A549 (cell line): ENCODE data around the gene LOXL1. TPM values are rescaled to one million over a fixed set of nuclear protein-coding genes. Genes with fewer than 3 reads are reported as not detected.

Experiments used
- ATAC-seq, 2 experiments: fragments of 200-7000 bp in 1 of 2; fragments of >200 bp in 1 of 2; cut with Nextera tagmentation in 1 of 2; cut with Tn5 transposase in 1 of 2; 3 replicates each; pipeline versions ENCODE4 v1.8.0 to v1.9.1; 2018 to 2020; ENCODE audit warnings: mild to moderate bottlenecking in 1 of 2, moderate library complexity in 1 of 2
- CTCF ChIA-PET: fragments of 300-600 bp; sonication (Branson Sonifier 250); formaldehyde crosslinking; extraction: SDS; loops from one replicate; lab custom pipeline; 2021; ENCODE audit warnings: antibody characterized with exemption, inconsistent platforms; lab: Yijun Ruan, JAX
- POLR2A ChIA-PET: fragments of 350-600 bp; formaldehyde crosslinking; extraction: SDS; loops from one replicate; lab custom pipeline; 2021; ENCODE audit warnings: antibody characterized with exemption, inconsistent platforms; lab: Yijun Ruan, JAX
- DNase-seq, 2 experiments: peaks; one replicate each; pipeline versions ENCODE4 v3.0.0 to v3.0.0-alpha.2; 2011 to 2016; ENCODE audit warnings: low read depth in 1 of 2, low spot score in 1 of 2
- FAIRE-seq: peaks from 2 replicates; lab custom pipeline; 2011; peaks lifted over from hg19 to GRCh38; lab: Jason Lieb, UNC
- H3K27ac ChIP-seq, 2 experiments: fragments of >200 bp; sonication (Bioruptor Twin); formaldehyde crosslinking; 3 replicates each; pipeline ENCODE4 v1.5.1; 2016 to 2017
- H3K4me1 ChIP-seq: fragments of >200 bp; sonication (Bioruptor Twin); formaldehyde crosslinking; 3 replicates; pipeline ENCODE4 v1.6.1; 2016
- H3K4me2 ChIP-seq: fragments of >200 bp; sonication (Bioruptor Twin); formaldehyde crosslinking; 3 replicates; pipeline ENCODE4 v1.6.1; 2016
- H3K4me3 ChIP-seq: fragments of >200 bp; sonication (Bioruptor Twin); formaldehyde crosslinking; 3 replicates; pipeline ENCODE4 v1.5.1; 2016
- H3K9me3 ChIP-seq: fragments of >200 bp; sonication (Bioruptor Twin); formaldehyde crosslinking; 3 replicates; pipeline ENCODE4 v1.6.1; 2016
- ATOH8 ChIP-seq: fragments of 250-450 bp; sonication (Bioruptor Pico); IDR thresholded peaks from 2 replicates; pipeline ENCODE4 v1.5.0; 2020; ENCODE audit warnings: low read depth, mild to moderate bottlenecking, moderate library complexity
- BCL3 ChIP-seq: fragments of >200 bp; sonication (Bioruptor Twin); formaldehyde crosslinking; IDR thresholded peaks from 3 replicates; pipeline ENCODE4 v1.6.1; 2016
- CHD4 ChIP-seq: fragments of 200-600 bp; sonication (generic); IDR thresholded peaks from 2 replicates; pipeline ENCODE4 v1.6.1; 2016; ENCODE audit warnings: antibody characterized with exemption, mild to moderate bottlenecking, borderline replicate concordance
- ELK1 ChIP-seq: fragments of 150-350 bp; IDR thresholded peaks from 2 replicates; pipeline ENCODE4 v1.6.1; 2014; ENCODE audit warnings: low read depth, mild to moderate bottlenecking, low read length
- EP300 ChIP-seq, 2 experiments: fragments of >200 bp; sonication (Bioruptor Twin); formaldehyde crosslinking; IDR thresholded peaks; 2 replicates in 1 of 2; 3 replicates in 1 of 2; pipeline ENCODE4 v1.6.1; 2016 to 2017
- HOXB5 ChIP-seq: fragments of 250-450 bp; sonication (Bioruptor Pico); IDR thresholded peaks from 2 replicates; pipeline ENCODE4 v1.5.0; 2020; ENCODE audit warnings: mild to moderate bottlenecking, moderate library complexity
- MAFK ChIP-seq: fragments of 450-650 bp; IDR thresholded peaks from 2 replicates; pipeline ENCODE4 v1.6.1; 2014; ENCODE audit not compliant: partially characterized antibody
- MYC ChIP-seq: IDR thresholded peaks from 2 replicates; pipeline ENCODE4 v1.6.1; 2012; ENCODE audit warnings: mild to moderate bottlenecking, inconsistent platforms, low read length, improper control_type of control experiment, borderline replicate concordance
- PBX3 ChIP-seq: IDR thresholded peaks from 2 replicates; pipeline ENCODE4 v1.6.1; 2012
- POLR2A ChIP-seq: IDR thresholded peaks from 2 replicates; pipeline ENCODE4 v1.6.1; 2012; ENCODE audit warnings: mild to moderate bottlenecking, low read length
- RAD21 ChIP-seq, 2 experiments: fragments of >200 bp in 1 of 2; sonication (Bioruptor Twin) in 1 of 2; formaldehyde crosslinking in 1 of 2; IDR thresholded peaks in 1 of 2; conservative IDR thresholded peaks in 1 of 2; 2 replicates in 1 of 2; 3 replicates in 1 of 2; pipeline ENCODE4 v1.6.1; 2012 to 2018; ENCODE audit warnings: inconsistent platforms in 1 of 2
- RCOR1 ChIP-seq: fragments of 150-350 bp; IDR thresholded peaks from 2 replicates; pipeline ENCODE4 v1.6.1; 2014; ENCODE audit warnings: antibody characterized with exemption, low read length, low read depth
- REST ChIP-seq: fragments of 200-600 bp; sonication (generic); IDR thresholded peaks from 2 replicates; pipeline ENCODE4 v1.6.1; 2016; ENCODE audit warnings: antibody characterized with exemption, mild to moderate bottlenecking, moderate library complexity
- RFX5 ChIP-seq: fragments of 450-650 bp; IDR thresholded peaks from 2 replicates; pipeline ENCODE4 v1.7.1; 2014; ENCODE audit warnings: antibody characterized with exemption, mild to moderate bottlenecking, moderate library complexity
- SREBF2 ChIP-seq: fragments of 450-650 bp; IDR thresholded peaks from 2 replicates; pipeline ENCODE4 v1.6.1; 2014; ENCODE audit warnings: mild to moderate bottlenecking, moderate library complexity
- TFCP2L1 ChIP-seq: fragments of 250-450 bp; sonication (Bioruptor Pico); IDR thresholded peaks from 2 replicates; pipeline ENCODE4 v1.5.0; 2021; ENCODE audit warnings: mild to moderate bottlenecking
- ZC3H11A ChIP-seq: fragments of 450-650 bp; IDR thresholded peaks from 2 replicates; pipeline ENCODE4 v1.6.1; 2014; ENCODE audit warnings: antibody characterized with exemption, mild to moderate bottlenecking
- ZNF302 ChIP-seq: fragments of 250-450 bp; sonication (Bioruptor Pico); IDR thresholded peaks from 2 replicates; pipeline ENCODE4 v1.9.0; 2021; ENCODE audit warnings: inconsistent platforms, mild to moderate bottlenecking, moderate library complexity
- ZSCAN20 ChIP-seq: fragments of 250-450 bp; sonication (Bioruptor Pico); IDR thresholded peaks from 2 replicates; pipeline ENCODE4 v1.8.0; 2022; ENCODE audit warnings: mild to moderate bottlenecking, moderate library complexity
- WGBS: methylation state at CpG from one replicate; pipeline ENCODE4 v1.1.6; 2017; ENCODE audit errors: missing lambda C conversion rate; 5-methylcytosine and 5-hydroxymethylcytosine counted together
- polyA plus RNA-seq, 4 experiments: library from polyadenylated mRNA; depleted of rRNA in 3 of 4; stranded (reverse); fragments of >200 nt; fragmentation: RNase III in 1 of 4; extraction: RNeasy Plus Mini Kit Qiagen cat#74134 plus additional on column Dnase treatment in 1 of 4; gene quantifications; 2 replicates in 3 of 4; 3 replicates in 1 of 4; pipeline ENCODE4 v1.2.3, GENCODE V29; 2011 to 2017

The LOXL1 gene
- polyA plus RNA-seq, 2 of the 4 experiments (the other 2 are of a cell fraction), result 0.62 to 0.65 TPM

- no peaks in the 10 kb centered on the region for H3K4me1 ChIP-seq
- 61% methylated on average over 7 of the region's 9 CpGs for WGBS
- POLR2A ChIA-PET, result no interaction called here
- DNase-seq, result no peak
- CTCF ChIA-PET, result interaction anchor here (0.9 to 1.1 kb wide), 2 partner anchors 199 to 204 kb away, joined by 3 to 6 read pairs; no protein-coding TSS in a partner anchor
- no peak for FAIRE-seq
- no peak overlapping the region for H3K27ac ChIP-seq
- H3K9me3 ChIP-seq, result no peaks in the 10 kb centered on the region
- no peak overlapping the region for H3K4me3 ChIP-seq
- ATAC-seq, result no peak
- no peak overlapping the region for H3K4me2 ChIP-seq
- TF ChIP-seq PBX3, result no peak
- no peak for TF ChIP-seq ELK1
- TF ChIP-seq RCOR1, result no peak
- TF ChIP-seq ZC3H11A, result no peak
- TF ChIP-seq EP300 (IDR thresholded peaks at IDR 0.05), result no peak
- no peak for TF ChIP-seq ZNF302 (CRISPR knock-in tag)
- no peak for TF ChIP-seq POLR2A
- no peak for TF ChIP-seq CHD4
- TF ChIP-seq ATOH8 (CRISPR knock-in tag), result no peak
These were observed 22.0 kb upstream of the LOXL1 start for GRCh38 chr15:73904026-73904815.

- Histone ChIP-seq H3K4me1 (no peaks in the 10 kb centered on the region), H3K9me3 (no peaks in the 10 kb centered on the region), H3K27ac (no peak overlapping the region), H3K4me2 (no peak overlapping the region), H3K4me3 (no peak overlapping the region)
- WGBS, result 28% methylated on average over 3 of the region's 3 CpGs
- TF ChIP-seq MAFK (peak; percentile 74), HOXB5 (CRISPR knock-in tag) (no peak)
- ATAC-seq (no peak), FAIRE-seq (no peak), DNase-seq (no peak)
- POLR2A ChIA-PET, result no interaction called here
- CTCF ChIA-PET, result interaction anchor here (0.8 to 4.8 kb wide), 4 partner anchors 11 to 345 kb away, joined by 3 to 31 read pairs (median 13); partner anchors contain the start of gene TBC1D21
These were observed 20.9 kb upstream of the LOXL1 start for GRCh38 chr15:73905225-73905827.

- Histone ChIP-seq H3K9me3 (no peaks in the 10 kb centered on the region), H3K4me3 (no peak overlapping the region), H3K27ac (no peak overlapping the region), H3K4me1 (no peaks in the 10 kb centered on the region), H3K4me2 (no peak overlapping the region)
- no peak for FAIRE-seq
- ATAC-seq, result no peak
- CTCF ChIA-PET, result interaction anchor here (0.6 to 4.8 kb wide), 14 partner anchors 7 to 665 kb away, joined by 3 to 31 read pairs (median 5); partner anchors contain the start of gene TBC1D21
- WGBS, result 46% methylated on average over 4 of the region's 4 CpGs
- POLR2A ChIA-PET, result no interaction called here
- no peak for DNase-seq
- no peak for TF ChIP-seq MYC
- no peak for TF ChIP-seq BCL3
- TF ChIP-seq RFX5, result no peak
- no peak for TF ChIP-seq ELK1
- no peak for TF ChIP-seq RAD21 (conservative IDR thresholded peaks at IDR 0.05 in 1 of 2, IDR thresholded peaks at IDR 0.05 in 1 of 2)
- TF ChIP-seq SREBF2, result no peak
- TF ChIP-seq REST, result no peak
- TF ChIP-seq TFCP2L1 (CRISPR knock-in tag), result no peak
- no peak for TF ChIP-seq ZSCAN20 (CRISPR knock-in tag)
- no peak for TF ChIP-seq CHD4
These were observed 19.8 kb upstream of the LOXL1 start for GRCh38 chr15:73906346-73907034.
